GM12878 (cell line): ENCODE results near the gene CENPP. TPM values are rescaled to one million over a fixed set of nuclear protein-coding genes. Genes with fewer than 3 reads are reported as not detected.

Experiments used
- ATAC-seq: fragments of 200-7000 bp; cut with Tn5 transposase; 3 replicates; pipeline ENCODE4 v1.9.1; 2020; ENCODE audit warnings: mild to moderate bottlenecking, moderate library complexity
- BruUV-seq: library from RNA; stranded (reverse); fragments of 400-500 nt; replicated peaks from 2 replicates; lab custom pipeline; 2021; lab: Mats Ljungman, UMichigan
- CTCF ChIA-PET: fragments of 300-600 bp; sonication (Branson Sonifier 250); formaldehyde crosslinking; extraction: SDS; loops from one replicate; lab custom pipeline; 2021; ENCODE audit warnings: inconsistent platforms; lab: Yijun Ruan, JAX
- POLR2A ChIA-PET: fragments of 350-600 bp; formaldehyde crosslinking; extraction: SDS; loops from one replicate; lab custom pipeline; 2021; ENCODE audit warnings: inconsistent platforms; lab: Charles Lee
- RAD21 ChIA-PET: fragments of 300-600 bp; sonication (Branson Sonifier 250); formaldehyde crosslinking; loops from one replicate; lab custom pipeline; 2023; ENCODE audit warnings: antibody characterized with exemption; ENCODE audit not compliant: unreplicated experiment; lab: Charles Lee
- SMC1A ChIA-PET: fragments of 300-600 bp; sonication (Branson Sonifier 250); formaldehyde crosslinking; loops from one replicate; lab custom pipeline; 2023; ENCODE audit not compliant: unreplicated experiment, uncharacterized antibody; lab: Charles Lee
- DNase-seq: peaks from one replicate; pipeline ENCODE4 v3.0.0-alpha.2; 2011; ENCODE audit warnings: low read depth, low spot score
- FAIRE-seq: peaks from 3 replicates; lab custom pipeline; 2011; peaks lifted over from hg19 to GRCh38; lab: Jason Lieb, UNC
- H2AFZ ChIP-seq: 2 replicates; pipeline ENCODE4 v1.6.0; 2011; ENCODE audit warnings: low read depth, low read length, control low read depth; ENCODE audit not compliant: control insufficient read depth
- H3K27ac ChIP-seq: 2 replicates; pipeline ENCODE4 v1.5.1; 2011; ENCODE audit warnings: control low read depth; ENCODE audit not compliant: control insufficient read depth, insufficient read depth
- H3K27me3 ChIP-seq, 2 experiments: replicated peaks in 1 of 2; 2 replicates each; pipeline versions ENCODE4 v1.6.0 to v1.6.1; 2011; ENCODE audit warnings: low read length in 1 of 2; ENCODE audit not compliant: control insufficient read depth in 2 of 2, insufficient read depth in 2 of 2
- H3K36me3 ChIP-seq, 2 experiments: 2 replicates each; pipeline ENCODE4 v1.5.1; 2011; ENCODE audit warnings: low read length in 1 of 2; ENCODE audit not compliant: control insufficient read depth in 2 of 2, insufficient read depth in 2 of 2
- H3K4me1 ChIP-seq: 2 replicates; pipeline ENCODE4 v1.6.1; 2011; ENCODE audit warnings: mild to moderate bottlenecking, low read length, moderate library complexity, mixed read lengths; ENCODE audit not compliant: control insufficient read depth, insufficient read depth
- H3K4me2 ChIP-seq: 2 replicates; pipeline ENCODE4 v1.6.0; 2011; ENCODE audit warnings: control low read depth; ENCODE audit not compliant: control insufficient read depth, insufficient read depth
- H3K4me3 ChIP-seq: fragments of 200-600 bp; sonication (generic); 2 replicates; pipeline ENCODE4 v1.5.1; 2016
- H3K79me2 ChIP-seq: 2 replicates; pipeline ENCODE4 v1.6.0; 2011; ENCODE audit warnings: low read length; ENCODE audit not compliant: control insufficient read depth, insufficient read depth
- H3K9ac ChIP-seq: 2 replicates; pipeline ENCODE4 v1.8.0; 2011; ENCODE audit warnings: low read length, control low read depth, mixed read lengths; ENCODE audit not compliant: control insufficient read depth, insufficient read depth
- H3K9me3 ChIP-seq: replicated peaks from 3 replicates; pipeline ENCODE4 v1.5.1; 2011; ENCODE audit warnings: mild to moderate bottlenecking, low read length; ENCODE audit not compliant: control insufficient read depth, insufficient read depth
- H4K20me1 ChIP-seq: 2 replicates; pipeline ENCODE4 v1.6.0; 2011; ENCODE audit not compliant: control insufficient read depth, insufficient read depth
- CBX5 ChIP-seq: sonication (generic); IDR thresholded peaks from 2 replicates; pipeline ENCODE4 v1.6.1; 2016; ENCODE audit warnings: low read depth, moderate library complexity, mild to moderate bottlenecking, inconsistent platforms
- CEBPB ChIP-seq, 2 experiments: fragments of 150-350 bp in 1 of 2; IDR thresholded peaks; 2 replicates each; pipeline ENCODE4 v1.6.1; 2012 to 2014; ENCODE audit warnings: low read depth in 2 of 2, low read length in 2 of 2, borderline replicate concordance in 1 of 2, inconsistent platforms in 1 of 2
- FOXM1 ChIP-seq: IDR thresholded peaks from 2 replicates; pipeline ENCODE4 v1.6.1; 2012; ENCODE audit warnings: low read depth, mild to moderate bottlenecking, inconsistent platforms, low read length, moderate library complexity
- GABPA ChIP-seq: IDR thresholded peaks from 2 replicates; pipeline ENCODE4 v1.6.1; 2014; ENCODE audit warnings: antibody characterized with exemption, low read depth, mild to moderate bottlenecking, inconsistent platforms
- HCFC1 ChIP-seq: fragments of 150-350 bp; IDR thresholded peaks from 2 replicates; pipeline ENCODE4 v1.6.1; 2014; ENCODE audit warnings: low read length
- MEF2B ChIP-seq: fragments of 450-650 bp; IDR thresholded peaks from 2 replicates; pipeline ENCODE4 v1.6.1; 2018; ENCODE audit warnings: mild to moderate bottlenecking, moderate library complexity; ENCODE audit not compliant: partially characterized antibody, poor library complexity, severe bottlenecking
- NFIC ChIP-seq: IDR thresholded peaks from 2 replicates; pipeline ENCODE4 v1.6.1; 2012; ENCODE audit warnings: low read depth, mild to moderate bottlenecking, inconsistent platforms, low read length, moderate library complexity
- NFYB ChIP-seq: IDR thresholded peaks from 2 replicates; pipeline ENCODE4 v1.6.1; 2011; ENCODE audit warnings: low read depth, mild to moderate bottlenecking, low read length, improper control_type of control experiment, moderate library complexity; ENCODE audit not compliant: insufficient read depth
- NRF1 ChIP-seq: conservative IDR thresholded peaks from 2 replicates; pipeline ENCODE4 v1.6.1; 2011; ENCODE audit warnings: mild to moderate bottlenecking, low read depth, low read length, improper control_type of control experiment
- PML ChIP-seq: IDR thresholded peaks from 2 replicates; pipeline ENCODE4 v1.6.1; 2012; ENCODE audit warnings: low read length, inconsistent platforms
- RCOR1 ChIP-seq: conservative IDR thresholded peaks from 2 replicates; pipeline ENCODE4 v1.6.1; 2012; ENCODE audit warnings: low read depth, low read length, improper control_type of control experiment
- RELA ChIP-seq: fragments of 450-650 bp; IDR thresholded peaks from 2 replicates; pipeline ENCODE4 v1.8.0; 2014; ENCODE audit warnings: borderline replicate concordance; ENCODE audit not compliant: partially characterized antibody
- RUNX3 ChIP-seq: IDR thresholded peaks from 2 replicates; pipeline ENCODE4 v1.6.1; 2012; ENCODE audit warnings: low read length, inconsistent platforms
- SMAD5 ChIP-seq: IDR thresholded peaks from 2 replicates; pipeline ENCODE4 v1.6.1; 2016; ENCODE audit warnings: antibody characterized with exemption, low read depth
- STAT1 ChIP-seq: fragments of 450-650 bp; conservative IDR thresholded peaks from 2 replicates; pipeline ENCODE4 v1.6.1; 2014; ENCODE audit warnings: antibody characterized with exemption, mild to moderate bottlenecking
- SUZ12 ChIP-seq: fragments of 200-600 bp; sonication (generic); IDR thresholded peaks from one replicate; pipeline ENCODE4 v1.6.1; 2018; ENCODE audit warnings: antibody characterized with exemption, mild to moderate bottlenecking; ENCODE audit not compliant: unreplicated experiment
- ZNF217 ChIP-seq: fragments of 450-650 bp; IDR thresholded peaks from 2 replicates; pipeline ENCODE4 v1.6.1; 2017; ENCODE audit warnings: antibody characterized with exemption, mild to moderate bottlenecking
- ZZZ3 ChIP-seq: IDR thresholded peaks from 2 replicates; pipeline ENCODE4 v1.6.1; 2011; ENCODE audit warnings: low read depth; ENCODE audit not compliant: control insufficient read depth, insufficient read length
- WGBS: methylation state at CpG from one replicate; pipeline ENCODE4 v1.1.6; 2016; ENCODE audit warnings: low lambda C conversion rate; ENCODE audit not compliant: insufficient replicate concordance, insufficient coverage; ENCODE audit errors: missing lambda C conversion rate; 5-methylcytosine and 5-hydroxymethylcytosine counted together
- in situ Hi-C: fragments of 300-500 bp; cut with MboI; formaldehyde crosslinking; loops from 9 replicates; pipeline ENCODE4 v1.14.3; 2018; ENCODE audit warnings: mixed read lengths
- intact Hi-C: fragments of 100-400 bp; cut with micrococcal nuclease; formaldehyde crosslinking; loops from one replicate; pipeline ENCODE4 v1.14.2; 2022; ENCODE audit not compliant: unreplicated experiment
- polyA plus RNA-seq, 11 experiments: library from polyadenylated mRNA; depleted of rRNA in 4 of 11; unstranded in 6 of 11; stranded (reverse) in 5 of 11; fragments of >200 nt; fragmentation: Nextera tagmentation in 4 of 11; fragmentation: Illumina TruSeq in 1 of 11; extraction: Ambion mirVana in 4 of 11; extraction: Trizol in 1 of 11; gene quantifications; 1 replicate in 1 of 11; 2 replicates in 10 of 11; pipeline versions ENCODE4 v1.2.1 to v1.2.3, GENCODE V29; 2011 to 2016; ENCODE audit warnings: inconsistent platforms in 2 of 11, missing spikeins in 2 of 11, low read depth in 1 of 11
- total RNA-seq, 4 experiments: library from RNA; depleted of rRNA in 3 of 4; stranded (reverse); fragments of >200 nt in 3 of 4; fragmentation: Illumina TruSeq in 1 of 4; extraction: Trizol in 1 of 4; gene quantifications; 2 replicates each; pipeline versions ENCODE4 v1.2.1 to v1.2.3, GENCODE V29; 2013 to 2021
- TF ChIP-seq, protein P1 (sequence below): IDR thresholded peaks from 2 replicates; pipeline ENCODE4 v1.6.1; 2012; ENCODE audit warnings: low read length, inconsistent platforms
- TF ChIP-seq, protein P2 (sequence below): IDR thresholded peaks from 2 replicates; pipeline ENCODE4 v1.6.1; 2011; ENCODE audit warnings: borderline replicate concordance, low read depth, mild to moderate bottlenecking, moderate library complexity, mixed read lengths, low read length; ENCODE audit not compliant: insufficient read depth; ENCODE audit errors: extremely low read length

The CENPP gene
- total and polyA plus RNA-seq, 10 of the 15 experiments (the other 5 are each of a cell fraction or from before 2014, with no cell fraction given): 9.4 to 31.4 (median 19.8) TPM

- no peaks in the 10 kb centered on the region for H3K27me3 ChIP-seq
- TF ChIP-seq GABPA: no peak
- no peak for TF ChIP-seq RUNX3
- no peak for TF ChIP-seq ZNF217
- no peak for TF ChIP-seq STAT1
- no peak for TF ChIP-seq NFIC
- TF ChIP-seq SMAD5: no peak
- TF ChIP-seq MEF2B: no peak
- TF ChIP-seq NFYB: no peak
- no peak for TF ChIP-seq CBX5
- TF ChIP-seq CEBPB (IDR thresholded peaks at IDR 0.05; ENCODE audit: borderline replicate concordance in 1 of 2, low read depth in 2 of 2, low read length in 2 of 2): no peak
- no peak for TF ChIP-seq SUZ12
- TF ChIP-seq ZZZ3: no peak
- no peak for TF ChIP-seq FOXM1
- no peak for TF ChIP-seq RELA
- TF ChIP-seq RCOR1: no peak
- TF ChIP-seq, protein P1, sequence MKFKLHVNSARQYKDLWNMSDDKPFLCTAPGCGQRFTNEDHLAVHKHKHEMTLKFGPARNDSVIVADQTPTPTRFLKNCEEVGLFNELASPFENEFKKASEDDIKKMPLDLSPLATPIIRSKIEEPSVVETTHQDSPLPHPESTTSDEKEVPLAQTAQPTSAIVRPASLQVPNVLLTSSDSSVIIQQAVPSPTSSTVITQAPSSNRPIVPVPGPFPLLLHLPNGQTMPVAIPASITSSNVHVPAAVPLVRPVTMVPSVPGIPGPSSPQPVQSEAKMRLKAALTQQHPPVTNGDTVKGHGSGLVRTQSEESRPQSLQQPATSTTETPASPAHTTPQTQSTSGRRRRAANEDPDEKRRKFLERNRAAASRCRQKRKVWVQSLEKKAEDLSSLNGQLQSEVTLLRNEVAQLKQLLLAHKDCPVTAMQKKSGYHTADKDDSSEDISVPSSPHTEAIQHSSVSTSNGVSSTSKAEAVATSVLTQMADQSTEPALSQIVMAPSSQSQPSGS: no peak
- TF ChIP-seq HCFC1: no peak
- TF ChIP-seq, protein P2, sequence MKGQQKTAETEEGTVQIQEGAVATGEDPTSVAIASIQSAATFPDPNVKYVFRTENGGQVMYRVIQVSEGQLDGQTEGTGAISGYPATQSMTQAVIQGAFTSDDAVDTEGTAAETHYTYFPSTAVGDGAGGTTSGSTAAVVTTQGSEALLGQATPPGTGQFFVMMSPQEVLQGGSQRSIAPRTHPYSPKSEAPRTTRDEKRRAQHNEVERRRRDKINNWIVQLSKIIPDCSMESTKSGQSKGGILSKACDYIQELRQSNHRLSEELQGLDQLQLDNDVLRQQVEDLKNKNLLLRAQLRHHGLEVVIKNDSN: no peak
- no peak for TF ChIP-seq PML
- TF ChIP-seq NRF1: no peak
- H3K4me2 ChIP-seq: no peak overlapping the region
- H3K36me3 ChIP-seq: no peaks in the 10 kb centered on the region
- in situ Hi-C loops: no loop called here
- no peak overlapping the region for H2AFZ ChIP-seq
- H3K4me1 ChIP-seq: no peaks in the 10 kb centered on the region
- intact Hi-C loops: no loop called here
- FAIRE-seq (no peak), DNase-seq (no peak), ATAC-seq (no peak)
- H4K20me1 ChIP-seq: no peaks in the 10 kb centered on the region
- H3K79me2 ChIP-seq: no peaks in the 10 kb centered on the region
- POLR2A ChIA-PET: no interaction called here
- no peak overlapping the region for H3K27ac ChIP-seq
- H3K4me3 ChIP-seq: no peak overlapping the region
- WGBS: 89% methylated on average over 2 of the region's 2 CpGs
- no peak overlapping the region for H3K9ac ChIP-seq
- CTCF ChIA-PET: interaction anchor here (1.2 kb wide), 1 partner anchor 40 kb away, joined by 3 read pairs; no protein-coding TSS in a partner anchor
- no TSS peak for BruUV-seq
- SMC1A ChIA-PET: no interaction called here
- H3K9me3 ChIP-seq: no peaks in the 10 kb centered on the region
- RAD21 ChIA-PET: no interaction called here
These were observed 195.1 kb downstream of the CENPP start for GRCh38 chr9:92520837-92521236.
